Neural progenitor cell (in vitro differentiated cells): Measurements from ENCODE around the gene POLR2H.

ENCODE experiments used
- CTCF ChIP-seq: fragments of 200-600 bp; sonication (generic); IDR thresholded peaks from 2 replicates; pipeline ENCODE4 v1.5.1; 2017; ENCODE audit warnings: antibody characterized with exemption, mild to moderate bottlenecking
- EZH2phosphoT487 ChIP-seq: fragments of 200-600 bp; sonication (generic); IDR thresholded peaks from 2 replicates; pipeline ENCODE4 v1.6.1; 2017; ENCODE audit warnings: antibody characterized with exemption

- TF ChIP-seq CTCF (no peak), EZH2phosphoT487 (no peak)
These were observed 6.1 kb upstream of the POLR2H start for GRCh38 chr3:184355261-184356040.
